ENCODE results near the gene DOCK6.

GRCh38 chr19:11203194-11204075, 58.9 kb downstream of the DOCK6 start:
- TF ChIP-seq EZH2 (IDR thresholded peaks at IDR 0.05; ENCODE audit: low read length, unreplicated experiment) (no peak), CTCF (conservative IDR thresholded peaks at IDR 0.05; ENCODE audit: low read depth, low read length) (peak; percentile 90)

Measured in PC-3 (cell line).